Measurements from ENCODE around the gene GJD3. TPM values are rescaled to one million over a fixed set of nuclear protein-coding genes. Genes with fewer than 3 reads are reported as not detected.

GJD3 gene
- total RNA-seq, 1 donor from 2014 or later: 0.36 TPM

DNA sequence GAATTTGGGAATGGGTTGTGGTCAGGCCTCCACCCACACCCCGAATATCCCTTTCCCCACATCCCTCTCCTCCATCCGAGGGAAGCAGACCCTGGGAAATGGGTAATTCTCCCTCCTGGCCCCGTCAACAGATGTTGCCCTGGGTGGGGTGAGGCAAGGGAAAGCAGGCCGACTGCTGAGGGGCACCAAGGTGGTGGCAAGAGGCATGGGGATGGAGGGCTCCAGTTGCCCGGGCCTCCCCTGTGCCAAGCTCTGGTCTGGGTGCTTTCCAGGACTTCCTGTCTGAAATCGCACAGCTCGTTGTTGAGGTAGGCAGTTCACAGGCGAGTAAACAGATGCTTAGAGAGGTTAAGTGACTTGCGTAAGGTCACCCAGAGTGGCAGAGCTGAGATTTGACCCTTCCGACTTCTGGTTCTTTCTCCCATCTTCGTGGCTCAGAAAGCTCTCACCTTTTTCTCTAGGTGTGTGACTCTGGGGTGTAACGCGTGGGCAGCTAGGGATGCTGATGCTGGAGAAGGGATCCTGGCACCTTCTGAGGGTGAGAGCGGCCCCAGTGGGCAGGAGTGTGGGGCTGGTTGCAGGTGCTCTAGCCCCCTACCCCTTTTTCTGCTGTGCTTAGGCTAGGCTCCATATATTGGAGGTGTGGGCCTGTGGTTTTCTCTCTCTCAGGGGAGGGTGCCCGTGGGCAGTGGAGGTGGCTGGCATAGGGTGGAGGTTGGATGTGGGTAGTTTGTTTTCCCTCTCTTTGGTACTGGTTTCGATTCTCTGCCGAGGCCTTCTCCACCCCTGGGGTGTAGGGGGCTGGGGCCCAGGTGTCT is 38.3 kb downstream of the GJD3 start:
- H3K27ac Mint-ChIP-seq: peak overlapping the region; percentile 39
- H3K36me3 Mint-ChIP-seq: peaks cover 2% of the 10 kb centered on the region
- H3K27me3 Mint-ChIP-seq: no peaks in the 10 kb centered on the region
- H3K9me3 Mint-ChIP-seq: no peaks in the 10 kb centered on the region
- H3K4me1 Mint-ChIP-seq (ENCODE audit: unreplicated experiment): peaks cover 44% of the 10 kb centered on the region
- DNase-seq (ENCODE audit: extremely low spot score, unreplicated experiment): no peak
- TF ChIP-seq, protein P1, sequence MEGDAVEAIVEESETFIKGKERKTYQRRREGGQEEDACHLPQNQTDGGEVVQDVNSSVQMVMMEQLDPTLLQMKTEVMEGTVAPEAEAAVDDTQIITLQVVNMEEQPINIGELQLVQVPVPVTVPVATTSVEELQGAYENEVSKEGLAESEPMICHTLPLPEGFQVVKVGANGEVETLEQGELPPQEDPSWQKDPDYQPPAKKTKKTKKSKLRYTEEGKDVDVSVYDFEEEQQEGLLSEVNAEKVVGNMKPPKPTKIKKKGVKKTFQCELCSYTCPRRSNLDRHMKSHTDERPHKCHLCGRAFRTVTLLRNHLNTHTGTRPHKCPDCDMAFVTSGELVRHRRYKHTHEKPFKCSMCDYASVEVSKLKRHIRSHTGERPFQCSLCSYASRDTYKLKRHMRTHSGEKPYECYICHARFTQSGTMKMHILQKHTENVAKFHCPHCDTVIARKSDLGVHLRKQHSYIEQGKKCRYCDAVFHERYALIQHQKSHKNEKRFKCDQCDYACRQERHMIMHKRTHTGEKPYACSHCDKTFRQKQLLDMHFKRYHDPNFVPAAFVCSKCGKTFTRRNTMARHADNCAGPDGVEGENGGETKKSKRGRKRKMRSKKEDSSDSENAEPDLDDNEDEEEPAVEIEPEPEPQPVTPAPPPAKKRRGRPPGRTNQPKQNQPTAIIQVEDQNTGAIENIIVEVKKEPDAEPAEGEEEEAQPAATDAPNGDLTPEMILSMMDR (conservative IDR thresholded peaks at IDR 0.05): no peak
- no peak overlapping the region for H3K4me3 Mint-ChIP-seq

DNA sequence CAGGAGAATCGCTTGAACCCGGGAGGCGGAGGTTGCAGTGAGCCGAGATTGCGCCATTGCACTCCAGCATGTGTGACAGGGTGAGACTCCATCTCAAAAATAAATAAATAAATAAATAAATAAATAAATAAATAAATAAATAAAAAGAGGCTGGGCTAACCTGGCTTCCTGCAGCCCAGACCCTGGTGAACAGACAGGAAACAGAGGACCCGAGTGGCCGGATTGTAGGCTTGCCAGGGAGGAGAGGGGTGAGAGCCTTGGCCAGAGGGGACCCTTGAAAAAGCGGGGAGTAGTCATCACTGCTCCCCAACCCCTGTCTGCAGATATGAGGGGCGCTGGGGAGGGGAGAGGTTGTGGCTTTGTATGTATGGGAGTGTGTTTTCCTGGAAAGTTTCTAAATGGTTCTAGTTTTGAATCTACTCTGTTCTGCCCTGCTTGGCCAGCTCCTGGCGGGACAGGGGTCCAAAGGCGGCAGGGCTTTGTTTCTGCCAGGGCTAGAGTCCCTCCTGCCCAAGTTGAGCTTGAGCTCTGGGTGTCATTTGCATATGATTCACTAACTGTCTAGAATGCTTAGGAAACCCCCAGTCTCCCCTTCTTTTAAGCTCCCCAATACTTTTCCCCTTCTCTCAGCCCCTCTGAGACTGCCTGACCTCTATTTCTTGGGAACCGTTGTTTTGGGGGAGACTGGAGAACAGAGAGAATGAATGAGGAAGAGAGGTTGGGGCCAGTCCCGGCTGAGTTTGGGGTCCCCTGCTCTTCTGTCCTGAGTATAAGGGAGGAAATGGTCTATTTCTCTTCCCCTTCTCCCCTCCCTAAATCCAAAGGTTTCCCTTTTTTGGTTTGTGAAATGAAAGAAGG is 39.2 kb downstream of the GJD3 start:
- TF ChIP-seq, protein P1 (conservative IDR thresholded peaks at IDR 0.05): no peak
- H3K27me3 Mint-ChIP-seq: no peaks in the 10 kb centered on the region
- H3K36me3 Mint-ChIP-seq: no peaks in the 10 kb centered on the region
- no peak overlapping the region for H3K27ac Mint-ChIP-seq
- no peak overlapping the region for H3K4me3 Mint-ChIP-seq
- no peaks in the 10 kb centered on the region for H3K9me3 Mint-ChIP-seq
- DNase-seq (ENCODE audit: extremely low spot score, unreplicated experiment): no peak
- H3K4me1 Mint-ChIP-seq (ENCODE audit: unreplicated experiment): peaks cover 47% of the 10 kb centered on the region

DNA sequence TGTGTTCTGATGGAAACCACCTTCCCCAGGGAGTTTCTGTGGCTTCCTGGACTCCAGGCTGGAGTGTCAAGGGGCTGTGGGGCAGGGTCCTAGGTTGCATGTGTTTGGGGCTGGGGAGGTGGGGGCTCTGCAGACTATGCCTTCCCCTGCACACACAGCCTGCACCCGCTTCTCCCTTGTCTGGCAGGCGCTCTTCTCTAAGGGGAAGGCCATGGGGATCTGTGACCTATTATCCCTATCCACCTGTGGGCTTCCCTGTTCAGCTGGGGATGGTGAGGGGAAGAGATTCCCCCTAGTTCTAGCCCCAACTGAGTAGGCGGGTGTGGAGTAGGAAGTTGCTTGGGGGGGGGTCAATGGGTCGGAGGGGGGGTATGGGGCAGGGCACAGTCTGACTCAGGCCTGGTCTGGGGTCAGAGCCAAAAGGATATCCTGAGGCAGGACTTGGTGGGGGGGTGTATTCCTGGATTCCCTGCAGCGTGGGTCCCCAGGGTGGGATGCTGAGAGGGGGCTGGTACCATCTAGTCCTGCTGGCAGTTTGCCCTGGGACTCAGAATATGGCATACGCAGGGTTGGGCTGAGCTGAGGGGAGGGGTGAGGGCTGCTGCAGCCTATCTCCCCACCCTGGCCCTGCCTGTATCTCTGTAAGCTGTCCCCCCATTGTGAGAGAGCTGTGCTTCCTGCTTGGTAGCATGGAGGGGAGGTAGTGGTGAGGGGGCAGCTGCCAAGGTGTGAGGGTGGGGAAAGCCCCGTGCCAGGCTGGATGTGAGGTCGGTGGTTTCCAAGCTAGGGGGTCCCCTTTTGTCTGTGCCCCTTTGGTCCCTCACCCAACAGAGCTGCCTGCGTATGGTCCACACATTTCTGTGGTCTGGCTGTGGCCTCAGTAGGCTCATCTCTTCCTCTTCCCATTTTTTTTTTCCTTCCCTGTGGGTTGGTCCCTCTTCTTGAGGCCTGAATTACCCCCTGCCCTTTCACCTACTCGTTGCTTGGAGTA is 40.9 kb downstream of the GJD3 start:
- Mint-ChIP-seq H3K27ac (peak overlapping the region; percentile 73), H3K36me3 (no peaks in the 10 kb centered on the region), H3K4me3 (peak overlapping the region; percentile 68), H3K9me3 (no peaks in the 10 kb centered on the region), H3K27me3 (no peaks in the 10 kb centered on the region), H3K4me1 (ENCODE audit: unreplicated experiment) (peaks cover 59% of the 10 kb centered on the region)
- DNase-seq (ENCODE audit: extremely low spot score, unreplicated experiment): no peak
- TF ChIP-seq, protein P1 (conservative IDR thresholded peaks at IDR 0.05): no peak

DNA sequence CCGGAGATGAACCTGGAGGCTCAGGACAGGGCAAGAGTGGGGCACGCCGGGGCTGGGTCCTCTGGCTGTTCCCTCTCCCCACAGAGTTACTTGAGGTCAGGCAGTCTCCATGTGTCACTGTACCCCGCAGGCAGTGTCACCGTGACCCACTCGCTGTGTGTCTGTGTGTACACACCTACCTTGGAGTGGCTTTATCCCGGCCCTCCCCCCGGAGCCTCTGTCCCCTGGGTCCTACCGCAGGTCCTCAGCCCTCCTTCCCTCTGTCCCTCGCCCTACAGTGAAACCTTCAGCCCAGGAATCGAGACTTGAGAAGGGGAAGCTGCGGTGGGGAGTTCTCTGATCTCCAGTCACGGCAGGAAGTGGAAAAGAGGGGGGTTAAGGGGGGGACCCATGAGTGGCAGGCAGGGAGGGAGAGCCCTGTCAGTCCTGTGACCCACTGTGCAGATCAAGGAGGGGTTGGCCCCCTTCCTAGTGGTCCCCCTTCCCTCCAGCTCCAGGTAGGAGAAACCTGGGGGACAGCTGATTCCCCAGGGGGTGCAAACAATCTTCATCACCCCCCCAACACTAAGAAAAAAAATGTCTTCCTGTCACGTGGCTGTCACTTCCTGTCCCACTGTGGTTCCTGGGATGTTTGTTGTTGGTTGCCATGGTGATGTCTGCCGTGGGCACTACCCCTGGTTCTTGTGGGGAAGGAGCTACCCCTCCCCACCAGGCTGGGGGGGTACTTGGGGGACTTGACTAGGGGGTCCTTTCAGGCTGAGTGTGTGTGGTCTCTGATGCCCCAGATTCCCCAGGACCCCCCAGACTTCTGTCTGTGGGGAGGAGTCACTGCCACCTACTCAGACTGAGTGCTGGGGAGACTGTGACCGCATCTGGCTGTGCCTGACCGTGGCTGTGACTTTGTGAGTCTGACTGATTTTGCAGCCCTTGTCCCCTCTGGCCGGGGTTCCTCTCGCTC is 41.9 kb downstream of the GJD3 start:
- H3K27me3 Mint-ChIP-seq: no peaks in the 10 kb centered on the region
- TF ChIP-seq, protein P1 (conservative IDR thresholded peaks at IDR 0.05): no peak
- peaks cover 60% of the 10 kb centered on the region for H3K4me1 Mint-ChIP-seq (ENCODE audit: unreplicated experiment)
- peak overlapping the region; percentile 73 for H3K27ac Mint-ChIP-seq
- H3K36me3 Mint-ChIP-seq: no peaks in the 10 kb centered on the region
- peak overlapping the region; percentile 68 for H3K4me3 Mint-ChIP-seq
- no peaks in the 10 kb centered on the region for H3K9me3 Mint-ChIP-seq
- DNase-seq (ENCODE audit: extremely low spot score, unreplicated experiment): no peak
